Activated CD4-positive, alpha-beta T cell treated with anti-CD3 and anti-CD28 coated beads, Interleukin-2, amount 10 ng/mL, durations not matched to agents 7 days and 5 days (primary cell): ENCODE measurements around the gene GRB14. TPM values are rescaled to one million over a fixed set of nuclear protein-coding genes. Genes with fewer than 3 reads are reported as not detected.

Experiments
- CTCF ChIA-PET: fragments of 350-600 bp; sonication (Branson Sonifier 250); formaldehyde crosslinking; loops from one replicate; lab custom pipeline; 2021; ENCODE audit warnings: antibody characterized with exemption; lab: Charles Lee
- POLR2A ChIA-PET: fragments of 350-600 bp; sonication (Branson Sonifier 250); formaldehyde crosslinking; loops from one replicate; lab custom pipeline; 2021; ENCODE audit warnings: antibody characterized with exemption; lab: Charles Lee
- DNase-seq: peaks from one replicate; pipeline ENCODE4 v3.0.0-alpha.2; 2020
- H3K27ac Mint-ChIP-seq: one replicate; pipeline ENCODE4 v1.8.0; 2021; ENCODE audit warnings: mild to moderate bottlenecking, moderate library complexity, mixed read lengths
- H3K27me3 Mint-ChIP-seq: one replicate; pipeline ENCODE4 v1.8.0; 2021; ENCODE audit warnings: mixed read lengths
- H3K36me3 Mint-ChIP-seq: one replicate; pipeline ENCODE4 v1.8.0; 2021; ENCODE audit warnings: low read depth, mixed read lengths
- H3K4me1 Mint-ChIP-seq: one replicate; pipeline ENCODE4 v1.8.0; 2021; ENCODE audit warnings: mixed read lengths
- H3K4me3 Mint-ChIP-seq: one replicate; pipeline ENCODE4 v1.8.0; 2021; ENCODE audit warnings: mild to moderate bottlenecking, moderate library complexity, mixed read lengths
- H3K9me3 Mint-ChIP-seq: one replicate; pipeline ENCODE4 v1.8.0; 2021; ENCODE audit warnings: mixed read lengths
- total RNA-seq, 2 experiments: library from RNA; stranded (reverse); gene quantifications; one replicate each; pipeline ENCODE4 v1.2.3, GENCODE V29; 2021

Gene GRB14
- total RNA-seq, 2 experiments from 2014 or later, result not detected

GRCh38 chr2:164599954-164600589 lies 21.2 kb downstream of the GRB14 start:
- POLR2A ChIA-PET, result no interaction called here
- peak; percentile 29 for DNase-seq

GRCh38 chr2:164597983-164598382 lies 23.3 kb downstream of the GRB14 start:
- H3K9me3 Mint-ChIP-seq, result no peaks in the 10 kb centered on the region
- no peaks in the 10 kb centered on the region for H3K36me3 Mint-ChIP-seq
- H3K4me3 Mint-ChIP-seq, result no peak overlapping the region
- H3K4me1 Mint-ChIP-seq, result no peaks in the 10 kb centered on the region
- peaks cover 2% of the 10 kb centered on the region for H3K27me3 Mint-ChIP-seq
- no peak overlapping the region for H3K27ac Mint-ChIP-seq
- ChIA-PET POLR2A (no interaction called here), CTCF (no interaction called here)
- no peak for DNase-seq

More at GRCh38 chr2:164599954-164600589, 21.2 kb downstream of the GRB14 start:
- H3K27ac Mint-ChIP-seq, result no peak overlapping the region
- H3K27me3 Mint-ChIP-seq, result peaks cover 2% of the 10 kb centered on the region
- H3K9me3 Mint-ChIP-seq, result no peaks in the 10 kb centered on the region
- CTCF ChIA-PET, result no interaction called here
- no peak overlapping the region for H3K4me3 Mint-ChIP-seq
- H3K4me1 Mint-ChIP-seq, result no peaks in the 10 kb centered on the region
- H3K36me3 Mint-ChIP-seq, result no peaks in the 10 kb centered on the region

GRCh38 chr2:164595031-164595430 lies 26.3 kb downstream of the GRB14 start:
- no peak for DNase-seq
- POLR2A ChIA-PET, result no interaction called here
- H3K27ac Mint-ChIP-seq, result no peak overlapping the region
- H3K27me3 Mint-ChIP-seq, result peaks cover 2% of the 10 kb centered on the region
- H3K4me3 Mint-ChIP-seq, result no peak overlapping the region
- CTCF ChIA-PET, result no interaction called here
- H3K9me3 Mint-ChIP-seq, result no peaks in the 10 kb centered on the region
- no peaks in the 10 kb centered on the region for H3K36me3 Mint-ChIP-seq
- H3K4me1 Mint-ChIP-seq, result no peaks in the 10 kb centered on the region

- no peak for DNase-seq
- no peaks in the 10 kb centered on the region for H3K36me3 Mint-ChIP-seq
- H3K27ac Mint-ChIP-seq, result no peak overlapping the region
- H3K4me3 Mint-ChIP-seq, result no peak overlapping the region
- ChIA-PET POLR2A (no interaction called here), CTCF (no interaction called here)
- no peaks in the 10 kb centered on the region for H3K9me3 Mint-ChIP-seq
- H3K27me3 Mint-ChIP-seq, result peaks cover 2% of the 10 kb centered on the region
- H3K4me1 Mint-ChIP-seq, result no peaks in the 10 kb centered on the region
Observed at GRCh38 chr2:164593959-164594358, 27.3 kb downstream of the GRB14 start.

GRCh38 chr2:164593541-164593940 lies 27.7 kb downstream of the GRB14 start:
- Mint-ChIP-seq H3K9me3 (no peaks in the 10 kb centered on the region), H3K27ac (no peak overlapping the region), H3K4me3 (no peak overlapping the region), H3K4me1 (no peaks in the 10 kb centered on the region), H3K36me3 (no peaks in the 10 kb centered on the region), H3K27me3 (peaks cover 2% of the 10 kb centered on the region)
- POLR2A ChIA-PET, result no interaction called here
- CTCF ChIA-PET, result no interaction called here
- no peak for DNase-seq

- no peaks in the 10 kb centered on the region for H3K36me3 Mint-ChIP-seq
- H3K27ac Mint-ChIP-seq, result no peak overlapping the region
- POLR2A ChIA-PET, result no interaction called here
- no peak for DNase-seq
- H3K27me3 Mint-ChIP-seq, result no peaks in the 10 kb centered on the region
- CTCF ChIA-PET, result no interaction called here
- H3K4me3 Mint-ChIP-seq, result no peak overlapping the region
- no peaks in the 10 kb centered on the region for H3K4me1 Mint-ChIP-seq
- no peaks in the 10 kb centered on the region for H3K9me3 Mint-ChIP-seq
Observed at GRCh38 chr2:164589522-164589921, 31.8 kb downstream of the GRB14 start.

- ChIA-PET POLR2A (no interaction called here), CTCF (no interaction called here)
- Mint-ChIP-seq H3K4me3 (no peak overlapping the region), H3K27ac (no peak overlapping the region), H3K4me1 (no peaks in the 10 kb centered on the region), H3K36me3 (no peaks in the 10 kb centered on the region), H3K9me3 (no peaks in the 10 kb centered on the region), H3K27me3 (no peaks in the 10 kb centered on the region)
- DNase-seq, result no peak
Observed at GRCh38 chr2:164581050-164581449, 40.2 kb downstream of the GRB14 start.

GRCh38 chr2:164574931-164575330 lies 46.4 kb downstream of the GRB14 start:
- POLR2A ChIA-PET, result no interaction called here
- Mint-ChIP-seq H3K27ac (no peak overlapping the region), H3K36me3 (no peaks in the 10 kb centered on the region), H3K27me3 (no peaks in the 10 kb centered on the region), H3K4me3 (no peak overlapping the region), H3K4me1 (no peaks in the 10 kb centered on the region), H3K9me3 (no peaks in the 10 kb centered on the region)
- no peak for DNase-seq
- CTCF ChIA-PET, result interaction anchor here (0.6 kb wide), 2 partner anchors 264 to 1872 kb away, joined by 3 to 4 read pairs; no protein-coding TSS in a partner anchor

- CTCF ChIA-PET, result no interaction called here
- DNase-seq, result no peak
- POLR2A ChIA-PET, result no interaction called here
- H3K9me3 Mint-ChIP-seq, result no peaks in the 10 kb centered on the region
- H3K36me3 Mint-ChIP-seq, result no peaks in the 10 kb centered on the region
- no peak overlapping the region for H3K4me3 Mint-ChIP-seq
- no peaks in the 10 kb centered on the region for H3K4me1 Mint-ChIP-seq
- no peaks in the 10 kb centered on the region for H3K27me3 Mint-ChIP-seq
- no peak overlapping the region for H3K27ac Mint-ChIP-seq
Observed at GRCh38 chr2:164570475-164570874, 50.8 kb downstream of the GRB14 start.

GRCh38 chr2:164569378-164569777 lies 51.9 kb downstream of the GRB14 start:
- H3K27me3 Mint-ChIP-seq, result no peaks in the 10 kb centered on the region
- H3K9me3 Mint-ChIP-seq, result no peaks in the 10 kb centered on the region
- DNase-seq, result no peak
- H3K27ac Mint-ChIP-seq, result no peak overlapping the region
- CTCF ChIA-PET, result no interaction called here
- POLR2A ChIA-PET, result no interaction called here
- H3K4me3 Mint-ChIP-seq, result no peak overlapping the region
- no peaks in the 10 kb centered on the region for H3K36me3 Mint-ChIP-seq
- no peaks in the 10 kb centered on the region for H3K4me1 Mint-ChIP-seq

- H3K36me3 Mint-ChIP-seq, result no peaks in the 10 kb centered on the region
- H3K9me3 Mint-ChIP-seq, result no peaks in the 10 kb centered on the region
- H3K4me3 Mint-ChIP-seq, result no peak overlapping the region
- no peaks in the 10 kb centered on the region for H3K4me1 Mint-ChIP-seq
- ChIA-PET POLR2A (no interaction called here), CTCF (no interaction called here)
- DNase-seq, result no peak
- no peaks in the 10 kb centered on the region for H3K27me3 Mint-ChIP-seq
- H3K27ac Mint-ChIP-seq, result no peak overlapping the region
Observed at GRCh38 chr2:164568317-164568716, 53.0 kb downstream of the GRB14 start.

GRCh38 chr2:164567335-164567989 lies 53.8 kb downstream of the GRB14 start:
- ChIA-PET CTCF (no interaction called here), POLR2A (no interaction called here)
- no peak for DNase-seq
- Mint-ChIP-seq H3K27ac (no peak overlapping the region), H3K4me1 (no peaks in the 10 kb centered on the region), H3K27me3 (no peaks in the 10 kb centered on the region), H3K9me3 (no peaks in the 10 kb centered on the region), H3K4me3 (no peak overlapping the region), H3K36me3 (no peaks in the 10 kb centered on the region)

GRCh38 chr2:164565359-164565758 lies 55.9 kb downstream of the GRB14 start:
- CTCF ChIA-PET, result no interaction called here

GRCh38 chr2:164562666-164563065 lies 58.6 kb downstream of the GRB14 start:
- POLR2A ChIA-PET, result no interaction called here
- DNase-seq, result no peak
- no peak overlapping the region for H3K4me3 Mint-ChIP-seq
- no peaks in the 10 kb centered on the region for H3K4me1 Mint-ChIP-seq
- CTCF ChIA-PET, result no interaction called here
- no peaks in the 10 kb centered on the region for H3K36me3 Mint-ChIP-seq
- H3K9me3 Mint-ChIP-seq, result no peaks in the 10 kb centered on the region
- H3K27ac Mint-ChIP-seq, result no peak overlapping the region
- H3K27me3 Mint-ChIP-seq, result no peaks in the 10 kb centered on the region

More at GRCh38 chr2:164565359-164565758, 55.9 kb downstream of the GRB14 start:
- Mint-ChIP-seq H3K4me3 (no peak overlapping the region), H3K27ac (no peak overlapping the region), H3K4me1 (no peaks in the 10 kb centered on the region), H3K27me3 (no peaks in the 10 kb centered on the region), H3K36me3 (no peaks in the 10 kb centered on the region), H3K9me3 (no peaks in the 10 kb centered on the region)
- DNase-seq, result no peak
- POLR2A ChIA-PET, result no interaction called here
